GM23248 (cell line): ENCODE results near the gene METTL21C.

Experiments
- EZH2 ChIP-seq: fragments of 200-600 bp; sonication (generic); IDR thresholded peaks from 2 replicates; pipeline ENCODE4 v1.6.1; 2018; ENCODE audit warnings: antibody characterized with exemption, mild to moderate bottlenecking; ENCODE audit not compliant: insufficient read depth, poor library complexity, severe bottlenecking
- EZH2phosphoT487 ChIP-seq: fragments of 200-600 bp; sonication (generic); IDR thresholded peaks from 2 replicates; pipeline ENCODE4 v1.6.1; 2018; ENCODE audit warnings: antibody characterized with exemption, moderate library complexity, mild to moderate bottlenecking, low read depth; ENCODE audit not compliant: insufficient read depth

DNA sequence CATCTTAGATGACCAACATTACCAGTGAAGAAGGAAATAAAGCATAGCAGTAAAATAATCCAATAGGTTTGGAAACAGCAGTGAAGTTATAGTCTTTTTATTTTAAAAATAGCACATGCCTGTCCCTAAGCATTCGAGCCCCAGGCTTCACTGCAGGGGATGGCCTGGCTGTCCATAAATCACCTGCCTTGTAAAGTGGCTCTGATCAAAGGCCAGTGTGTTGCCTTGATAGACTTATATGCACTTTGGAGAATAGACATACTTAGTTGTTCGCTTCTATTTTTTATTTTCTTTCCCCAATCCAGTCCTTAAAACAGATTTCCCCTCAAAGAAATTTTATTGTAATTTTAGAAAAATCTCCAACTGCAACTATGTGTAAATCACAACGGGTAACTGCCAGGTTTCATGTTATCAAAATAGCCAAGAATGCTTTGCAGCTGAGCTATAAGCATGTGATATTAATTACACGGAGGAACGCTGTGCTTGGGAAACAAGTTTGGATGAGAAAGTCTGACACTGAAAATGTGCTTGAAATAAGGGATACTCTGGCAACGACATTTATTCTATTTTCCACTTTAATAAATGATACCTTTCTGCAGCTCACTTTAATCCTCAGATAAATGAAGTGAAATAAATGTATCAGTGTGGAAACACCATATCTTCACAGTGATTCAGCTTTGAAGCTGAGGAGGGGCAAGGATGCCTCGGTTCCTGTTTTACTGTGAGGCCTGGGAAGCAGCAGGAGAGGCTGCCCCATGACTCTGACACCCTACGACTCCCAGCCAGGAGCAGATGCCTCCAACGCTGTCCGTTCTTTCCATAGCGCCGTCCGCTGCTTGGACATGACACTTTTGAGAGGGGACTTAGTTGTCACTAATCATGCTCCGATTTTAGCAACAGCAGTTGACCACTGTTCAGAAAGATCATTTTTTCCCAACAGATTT, 5.5 kb upstream of the METTL21C start:
- TF ChIP-seq EZH2phosphoT487 = no peak
- TF ChIP-seq EZH2 = no peak
